Neutrophil (primary cell): ENCODE results near the gene PSD2.

Experiments
- H3K27ac ChIP-seq: fragments of 200-600 bp; sonication (generic); 2 replicates; pipeline ENCODE4 v1.5.1; 2016; ENCODE audit warnings: mild to moderate bottlenecking, moderate library complexity
- H3K27me3 ChIP-seq: fragments of 200-600 bp; sonication (generic); 2 replicates; pipeline ENCODE4 v1.6.0; 2016; ENCODE audit warnings: mild to moderate bottlenecking
- H3K36me3 ChIP-seq: fragments of 200-600 bp; sonication (generic); 2 replicates; pipeline ENCODE4 v1.5.1; 2017
- H3K4me1 ChIP-seq, 2 experiments: fragments of 200-600 bp in 1 of 2; sonication (generic) in 1 of 2; 1 replicate in 1 of 2; 2 replicates in 1 of 2; pipeline versions ENCODE4 v1.5.1 to v1.6.1; 2013 to 2016; ENCODE audit warnings: low read depth in 1 of 2, low read length in 1 of 2, mild to moderate bottlenecking in 1 of 2, moderate library complexity in 1 of 2; ENCODE audit not compliant: control insufficient read depth in 1 of 2, insufficient read depth in 1 of 2
- H3K4me3 ChIP-seq, 2 experiments: fragments of 200-600 bp in 1 of 2; sonication (generic) in 1 of 2; 1 replicate in 1 of 2; 2 replicates in 1 of 2; pipeline ENCODE4 v1.5.1; 2013 to 2016; ENCODE audit warnings: low read depth in 1 of 2, low read length in 1 of 2, mild to moderate bottlenecking in 1 of 2, moderate library complexity in 1 of 2
- H3K9me3 ChIP-seq: fragments of 200-600 bp; sonication (generic); 2 replicates; pipeline ENCODE4 v1.5.1; 2016
- TF ChIP-seq, protein P1 (sequence below): fragments of 200-600 bp; sonication (generic); IDR thresholded peaks from 2 replicates; pipeline ENCODE4 v1.5.1; 2016; ENCODE audit warnings: antibody characterized with exemption

Gene PSD2

DNA sequence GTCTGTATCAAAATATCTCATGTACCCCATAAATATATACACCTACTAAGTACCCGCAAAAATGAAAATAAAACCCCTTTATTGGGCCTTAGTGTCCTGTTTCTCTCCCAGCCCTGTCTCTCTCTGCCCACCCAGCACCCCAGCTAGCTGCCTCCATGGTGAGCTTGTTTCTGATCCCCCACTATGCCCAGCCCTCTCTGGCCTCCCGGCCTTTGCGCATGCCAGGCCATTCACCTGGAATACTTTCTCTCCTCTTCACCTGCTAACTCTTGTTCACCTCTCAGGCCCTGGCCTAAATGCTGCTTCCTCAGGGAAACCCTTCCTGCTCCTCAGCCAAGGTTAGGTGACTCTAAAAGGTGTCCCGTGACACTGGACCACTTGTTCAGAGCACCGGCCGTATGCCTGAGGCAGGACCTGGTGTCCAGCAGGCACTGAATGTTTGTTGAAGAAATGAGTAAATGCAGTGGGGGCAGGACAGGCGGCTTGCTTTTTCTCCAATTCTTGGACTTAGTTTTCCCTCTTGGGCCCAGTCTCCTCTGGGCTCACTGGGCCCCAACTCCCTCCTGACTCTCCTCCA is 58.5 kb downstream of the PSD2 start:
- no peaks in the 10 kb centered on the region for H3K9me3 ChIP-seq
- H3K27me3 ChIP-seq = peaks cover 50% of the 10 kb centered on the region
- H3K36me3 ChIP-seq = no peaks in the 10 kb centered on the region
- TF ChIP-seq, protein P1, sequence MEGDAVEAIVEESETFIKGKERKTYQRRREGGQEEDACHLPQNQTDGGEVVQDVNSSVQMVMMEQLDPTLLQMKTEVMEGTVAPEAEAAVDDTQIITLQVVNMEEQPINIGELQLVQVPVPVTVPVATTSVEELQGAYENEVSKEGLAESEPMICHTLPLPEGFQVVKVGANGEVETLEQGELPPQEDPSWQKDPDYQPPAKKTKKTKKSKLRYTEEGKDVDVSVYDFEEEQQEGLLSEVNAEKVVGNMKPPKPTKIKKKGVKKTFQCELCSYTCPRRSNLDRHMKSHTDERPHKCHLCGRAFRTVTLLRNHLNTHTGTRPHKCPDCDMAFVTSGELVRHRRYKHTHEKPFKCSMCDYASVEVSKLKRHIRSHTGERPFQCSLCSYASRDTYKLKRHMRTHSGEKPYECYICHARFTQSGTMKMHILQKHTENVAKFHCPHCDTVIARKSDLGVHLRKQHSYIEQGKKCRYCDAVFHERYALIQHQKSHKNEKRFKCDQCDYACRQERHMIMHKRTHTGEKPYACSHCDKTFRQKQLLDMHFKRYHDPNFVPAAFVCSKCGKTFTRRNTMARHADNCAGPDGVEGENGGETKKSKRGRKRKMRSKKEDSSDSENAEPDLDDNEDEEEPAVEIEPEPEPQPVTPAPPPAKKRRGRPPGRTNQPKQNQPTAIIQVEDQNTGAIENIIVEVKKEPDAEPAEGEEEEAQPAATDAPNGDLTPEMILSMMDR = no peak
- no peaks in the 10 kb centered on the region for H3K4me1 ChIP-seq
- H3K27ac ChIP-seq = no peak overlapping the region
- H3K4me3 ChIP-seq = no peak overlapping the region

DNA sequence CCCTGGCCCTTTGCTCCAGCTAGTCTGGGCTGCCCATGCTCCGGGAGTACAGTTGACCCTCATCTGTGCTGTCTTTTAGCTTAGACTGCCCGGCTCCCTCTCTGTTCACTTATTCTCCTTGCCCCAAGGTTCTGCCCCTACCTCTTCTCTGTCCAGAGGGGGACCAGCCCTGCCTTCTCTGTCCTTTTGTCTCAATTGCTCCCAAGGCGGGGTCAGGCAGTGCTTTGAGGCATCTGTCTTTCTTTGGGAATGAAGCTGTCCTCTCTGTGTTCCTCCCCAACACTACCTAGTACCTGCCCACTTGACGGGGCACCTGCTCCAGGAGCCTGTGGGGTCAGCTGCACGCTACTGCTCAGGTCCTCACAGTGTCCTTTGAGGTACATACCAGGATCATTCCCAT is 59.3 kb downstream of the PSD2 start:
- Histone ChIP-seq H3K4me1 (no peaks in the 10 kb centered on the region), H3K27ac (no peak overlapping the region), H3K4me3 (no peak overlapping the region), H3K9me3 (no peaks in the 10 kb centered on the region), H3K27me3 (peaks cover 41% of the 10 kb centered on the region), H3K36me3 (no peaks in the 10 kb centered on the region)
- TF ChIP-seq, protein P1 = no peak

DNA sequence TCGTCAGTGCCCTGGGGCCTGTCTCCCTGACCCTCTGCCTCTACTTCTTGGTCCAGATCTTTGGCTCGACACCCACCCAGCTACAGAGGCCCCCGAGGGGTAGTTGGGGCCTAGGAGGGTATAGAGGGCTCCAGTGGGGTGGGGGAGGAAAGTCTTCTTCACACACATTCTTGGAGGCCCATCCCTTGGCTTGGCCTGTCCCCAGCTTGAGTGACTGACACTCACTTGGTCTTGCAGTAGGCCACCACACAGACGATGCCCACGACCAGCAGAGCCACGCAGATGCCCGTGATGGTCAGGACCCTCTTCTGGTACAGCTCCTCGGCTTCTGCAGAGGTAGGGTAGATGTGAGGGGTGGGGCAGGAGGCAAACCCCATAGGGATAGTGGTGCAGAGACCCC is 59.8 kb downstream of the PSD2 start:
- peaks cover 36% of the 10 kb centered on the region for H3K27me3 ChIP-seq
- no peaks in the 10 kb centered on the region for H3K36me3 ChIP-seq
- no peaks in the 10 kb centered on the region for H3K9me3 ChIP-seq
- H3K4me3 ChIP-seq = no peak overlapping the region
- TF ChIP-seq, protein P1 = no peak
- no peaks in the 10 kb centered on the region for H3K4me1 ChIP-seq
- H3K27ac ChIP-seq = no peak overlapping the region

DNA sequence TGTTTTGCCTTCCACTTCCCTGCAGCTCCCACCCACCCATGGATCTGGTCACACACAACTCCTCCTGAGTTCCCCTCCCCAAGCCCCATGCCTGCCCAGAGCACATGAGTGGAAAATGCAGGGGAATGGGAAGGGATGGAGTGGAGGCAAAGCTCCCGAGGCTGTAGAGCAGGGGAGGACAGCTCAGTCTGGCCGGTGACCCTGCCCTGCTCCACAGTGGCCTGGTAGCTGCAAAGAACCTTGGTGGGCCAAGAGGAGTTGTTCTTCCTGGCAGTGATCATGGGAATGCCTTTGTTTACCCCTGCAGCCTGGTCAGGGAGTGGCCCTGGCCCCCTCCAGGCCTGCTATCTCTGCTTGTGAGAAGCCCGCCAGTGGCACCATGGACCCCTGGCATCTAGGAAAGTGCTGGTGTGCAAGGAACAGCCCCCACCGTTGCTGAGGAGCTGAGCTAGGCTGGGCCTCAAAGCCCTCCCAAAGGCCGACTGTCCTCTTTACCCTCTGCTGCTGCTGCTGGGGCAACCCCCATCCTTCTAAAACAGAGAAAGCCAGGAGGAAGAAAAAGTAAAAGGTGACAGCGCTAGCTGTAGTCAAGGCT is 60.4 kb downstream of the PSD2 start:
- TF ChIP-seq, protein P1 = no peak
- Histone ChIP-seq H3K36me3 (no peaks in the 10 kb centered on the region), H3K27ac (no peak overlapping the region), H3K4me3 (no peak overlapping the region), H3K4me1 (no peaks in the 10 kb centered on the region), H3K9me3 (no peaks in the 10 kb centered on the region), H3K27me3 (peaks cover 30% of the 10 kb centered on the region)

DNA sequence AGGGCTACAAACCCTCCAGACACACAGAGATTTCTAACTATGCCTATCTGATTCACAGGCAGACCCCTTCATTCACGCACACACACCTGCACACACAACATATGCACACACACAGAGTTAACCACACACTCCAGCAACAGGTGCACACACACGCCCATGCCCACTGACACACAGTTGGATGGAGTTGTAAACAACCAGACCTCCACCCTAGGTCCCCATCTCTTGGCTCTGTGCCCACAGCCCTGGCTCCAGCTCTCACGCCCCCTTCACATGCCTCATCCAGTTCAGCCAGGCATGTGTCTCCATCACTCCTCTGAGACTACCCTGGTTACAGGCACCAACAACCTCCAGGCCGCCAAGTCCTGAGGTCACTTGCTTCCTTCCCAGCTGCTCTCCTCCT is 61.1 kb downstream of the PSD2 start:
- no peak overlapping the region for H3K27ac ChIP-seq
- no peaks in the 10 kb centered on the region for H3K9me3 ChIP-seq
- H3K4me3 ChIP-seq = no peak overlapping the region
- no peaks in the 10 kb centered on the region for H3K4me1 ChIP-seq
- TF ChIP-seq, protein P1 = no peak
- peaks cover 24% of the 10 kb centered on the region for H3K27me3 ChIP-seq
- no peaks in the 10 kb centered on the region for H3K36me3 ChIP-seq
